ENCODE data around the gene MPRIP.
A peak's percentile ranks its signal among the peaks of the same experiment; 100 is the strongest.

MPRIP gene

DNA sequence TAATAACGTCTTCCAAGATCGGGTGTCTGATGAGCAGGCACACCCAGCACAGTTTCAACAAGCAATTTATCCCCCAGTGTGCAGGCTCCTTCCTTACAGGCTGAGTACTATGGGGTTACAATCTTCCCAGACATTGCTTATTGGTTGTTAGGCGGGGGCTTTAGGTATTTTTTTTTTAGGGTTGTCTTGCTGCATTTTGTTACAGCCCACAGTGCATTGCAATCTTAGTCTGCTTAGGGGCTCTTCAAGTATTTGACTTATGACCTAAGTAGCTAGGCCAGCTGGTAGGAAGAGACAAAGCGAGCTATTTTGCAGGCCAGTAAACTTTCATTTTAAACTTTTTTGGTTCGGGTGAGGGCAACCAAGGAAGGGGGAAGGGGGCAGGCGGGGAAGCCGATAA lies 158.1 kb downstream of the MPRIP start:
- DNase-seq: no peak

DNA sequence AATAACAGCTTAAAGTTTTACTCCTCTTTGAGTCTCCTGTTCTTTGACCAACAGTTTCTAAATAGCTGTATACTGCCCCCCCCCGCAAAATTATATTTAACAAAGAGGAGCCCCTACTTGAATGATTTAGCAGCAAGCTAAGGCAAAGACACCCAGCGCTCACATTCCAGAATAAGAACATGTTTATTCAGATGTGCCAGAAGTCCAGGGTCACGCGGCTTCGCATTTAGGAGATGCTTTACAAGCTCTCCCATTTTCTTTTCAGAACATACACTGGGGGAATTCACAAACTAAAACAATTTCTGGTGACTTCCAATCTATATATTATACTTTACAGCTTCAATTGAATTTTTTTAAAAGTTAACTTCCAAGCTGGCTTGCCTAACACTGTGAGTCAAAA lies 158.6 kb downstream of the MPRIP start:
- no peak for DNase-seq

DNA sequence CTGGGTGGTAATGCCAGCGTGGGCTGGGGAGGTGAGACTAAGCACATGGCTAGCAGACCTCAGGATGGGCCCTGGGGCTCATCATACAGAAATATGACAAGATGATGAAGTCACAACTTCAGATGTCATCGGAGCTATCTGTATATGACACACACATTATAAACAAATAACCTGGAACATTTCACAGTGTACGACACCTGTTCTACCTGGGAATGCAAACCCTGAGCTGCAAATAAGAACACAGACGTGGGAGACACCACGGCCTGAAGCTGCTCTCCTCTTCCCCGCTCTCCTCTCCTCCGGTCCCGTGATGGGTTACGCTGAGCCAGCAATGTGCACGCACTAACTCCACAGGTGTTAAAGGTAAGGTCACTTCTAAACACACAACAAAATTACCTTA lies 159.0 kb downstream of the MPRIP start:
- DNase-seq: no peak

DNA sequence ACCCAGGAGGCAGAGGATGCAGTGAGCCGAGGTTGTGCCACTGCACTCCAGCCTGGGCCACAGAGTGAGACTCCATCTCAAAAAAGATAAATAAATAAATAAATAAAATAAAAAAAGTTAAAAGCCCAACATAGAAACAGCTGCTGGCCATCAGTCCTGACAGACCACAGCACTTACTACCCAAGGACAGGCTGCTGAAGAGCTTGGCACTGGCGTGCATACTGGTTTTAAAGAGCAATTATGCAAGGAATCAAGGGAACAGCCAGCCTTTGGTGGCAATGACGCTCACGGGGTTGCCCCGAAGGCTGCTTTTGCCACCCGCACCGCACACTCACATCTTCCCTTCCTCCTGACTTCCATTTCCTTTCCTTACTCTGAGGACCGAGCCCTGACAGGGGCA lies 159.7 kb downstream of the MPRIP start:
- DNase-seq: no peak

DNA sequence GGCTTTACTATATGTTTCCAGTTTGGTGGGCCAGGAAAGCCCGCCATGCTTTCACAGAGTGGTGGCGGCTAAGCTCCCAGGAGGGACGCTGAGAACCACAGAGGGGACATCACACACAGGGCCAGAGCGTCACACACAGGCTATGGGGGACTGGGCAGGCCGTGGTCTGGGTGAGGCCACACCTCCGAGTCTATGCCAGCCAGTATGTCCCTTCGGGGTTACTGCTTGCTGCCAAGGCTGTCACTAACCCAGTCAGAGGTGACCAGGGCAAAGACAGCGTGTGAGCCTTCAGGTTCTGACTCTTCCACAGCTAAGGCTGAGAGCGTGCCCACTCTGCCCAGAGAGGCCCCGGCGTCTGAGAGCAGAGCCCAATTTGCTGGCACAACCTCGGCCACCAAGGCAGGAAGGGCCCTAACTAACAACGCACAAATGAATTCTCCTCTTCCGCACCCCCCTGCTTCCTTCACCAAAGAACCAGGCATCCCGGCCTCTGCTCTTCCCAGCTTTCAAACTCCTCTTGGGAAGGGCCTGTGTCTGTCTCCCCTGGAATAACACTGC lies 161.0 kb downstream of the MPRIP start:
- no peak for DNase-seq

DNA sequence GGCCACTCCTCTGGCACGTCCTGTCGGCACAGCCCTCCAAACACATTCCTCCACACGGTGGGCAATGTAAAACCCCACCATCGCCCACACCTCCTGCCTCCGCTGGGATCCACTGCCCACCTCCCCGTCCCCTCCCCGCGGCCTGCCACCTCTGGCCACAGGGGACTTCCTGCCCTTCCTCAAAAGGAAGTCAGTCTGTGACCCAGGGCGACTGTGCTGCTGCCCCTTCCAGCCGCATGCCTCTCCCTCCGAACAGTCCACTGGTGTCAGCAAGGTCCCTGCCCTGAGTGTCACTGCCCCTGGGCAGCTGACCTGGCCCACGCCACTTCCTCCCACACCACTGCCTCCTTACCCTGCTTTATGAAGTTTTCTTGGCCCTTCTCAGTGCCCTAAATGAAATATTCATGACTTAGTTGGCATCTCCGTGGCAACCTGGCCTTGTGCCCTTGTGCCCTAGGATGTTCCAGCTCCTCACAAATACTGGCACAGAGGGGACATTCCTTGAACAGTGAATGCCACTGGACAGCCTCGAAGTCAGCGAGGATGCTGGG lies 161.9 kb downstream of the MPRIP start:
- DNase-seq: no peak

DNA sequence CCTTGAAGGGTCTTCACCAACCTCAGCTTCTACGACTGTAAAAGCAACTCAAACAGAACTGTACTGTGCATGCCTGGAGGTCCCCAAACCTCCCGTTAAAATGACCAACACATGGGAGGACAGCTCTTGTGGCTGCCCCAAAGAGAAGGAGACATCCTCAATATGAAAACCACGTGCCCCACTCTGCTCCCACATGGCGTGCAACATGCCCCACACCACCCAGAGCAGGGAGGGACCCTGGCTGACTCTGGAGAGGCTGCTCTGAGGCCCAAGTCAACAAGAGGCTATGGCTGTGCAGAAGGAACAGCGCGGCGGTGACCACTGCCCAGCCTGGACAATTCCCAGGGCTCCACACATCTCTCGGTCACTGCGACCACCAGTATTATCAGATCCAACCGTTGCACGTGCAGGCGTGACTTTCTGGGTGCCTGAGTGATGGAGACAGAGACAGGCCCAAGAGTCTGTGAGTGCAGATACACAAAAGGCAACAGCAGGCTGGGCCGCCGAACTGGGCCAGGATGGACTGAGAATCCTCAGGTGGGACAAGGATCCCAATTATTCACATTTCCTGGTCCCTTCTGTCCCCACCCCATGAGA lies 162.5 kb downstream of the MPRIP start:
- DNase-seq: no peak

DNA sequence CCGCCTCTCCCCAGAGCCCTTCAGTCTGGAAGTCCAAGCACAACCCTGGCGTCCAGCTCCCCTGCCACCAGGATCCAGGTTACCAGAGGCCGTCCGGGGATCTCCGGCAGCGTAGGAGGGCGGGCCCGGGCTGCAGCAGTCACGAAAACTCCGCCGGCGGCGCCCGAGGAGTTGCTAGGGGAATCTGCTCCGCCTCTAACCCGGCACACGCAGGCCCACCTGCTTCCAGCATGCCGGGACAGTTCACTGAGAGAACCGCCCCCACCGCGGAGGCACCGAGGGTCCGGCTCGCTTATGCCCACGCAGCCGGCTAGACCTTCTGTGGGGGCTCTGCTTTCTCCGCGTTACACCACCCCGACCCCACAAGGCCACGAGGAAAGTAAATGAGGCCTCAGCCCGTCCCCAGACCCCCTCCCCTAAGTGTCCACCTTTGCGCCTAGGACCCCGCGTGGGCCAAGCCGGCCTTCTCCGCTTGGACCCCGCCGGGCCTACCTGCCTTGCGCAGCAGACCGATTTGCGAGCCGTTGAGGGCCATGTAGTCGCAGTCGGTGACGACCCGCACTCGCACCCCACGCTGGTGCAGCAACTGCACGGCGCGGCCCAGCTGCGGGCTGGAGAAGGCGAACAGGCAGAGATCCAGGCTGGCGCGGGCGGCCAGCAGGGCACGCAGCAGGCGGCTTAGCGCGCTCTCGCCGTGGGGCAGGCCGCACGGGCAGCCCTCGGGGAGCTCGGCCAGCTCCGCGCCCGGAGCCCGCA lies 163.3 kb downstream of the MPRIP start:
- peak; percentile 59 for DNase-seq

DNA sequence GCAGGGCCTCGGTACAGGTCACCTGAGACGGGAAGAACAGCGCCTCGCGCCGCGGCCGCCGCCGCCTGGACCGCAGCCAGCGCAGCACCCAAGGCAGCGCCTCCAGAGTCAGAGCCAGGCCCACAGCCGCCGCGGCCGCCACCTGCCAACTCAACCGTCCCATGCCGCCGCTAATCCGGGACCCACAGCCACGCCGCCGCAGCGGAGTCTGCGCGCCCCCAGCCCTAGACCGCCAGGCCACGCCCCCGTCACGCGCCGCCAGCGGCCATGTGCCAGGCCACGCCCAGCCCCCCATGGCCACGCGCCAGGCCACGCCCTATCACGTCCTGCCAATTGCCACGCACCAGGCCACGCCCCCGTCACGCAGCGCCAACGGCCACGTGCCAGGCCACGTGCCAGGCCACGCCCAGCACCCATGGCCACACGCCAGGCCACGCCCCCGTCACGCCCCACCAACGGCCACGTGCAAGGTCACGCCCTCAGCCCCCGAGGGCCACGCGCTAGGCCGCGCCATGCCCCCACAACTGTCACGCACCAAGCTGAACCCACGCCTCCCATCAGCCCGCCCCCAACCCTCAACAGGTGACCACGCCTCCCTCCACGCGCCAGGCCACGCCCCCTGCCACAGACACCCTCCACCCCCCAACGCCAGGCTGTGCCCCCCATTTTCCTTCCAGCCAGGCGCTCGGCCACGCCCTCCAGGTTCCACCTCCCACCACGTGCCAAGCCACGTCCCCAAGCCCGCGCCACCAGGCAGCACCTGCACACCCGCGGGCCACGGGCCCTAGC lies 164.1 kb downstream of the MPRIP start, which contains the start of gene PLD6:
Gene PLD6 (minus strand): TSS at position 210 of the 789 bp plus-strand sequence. CDS start 47 bp downstream, at position 163.
- peak; percentile 84 for DNase-seq

DNA sequence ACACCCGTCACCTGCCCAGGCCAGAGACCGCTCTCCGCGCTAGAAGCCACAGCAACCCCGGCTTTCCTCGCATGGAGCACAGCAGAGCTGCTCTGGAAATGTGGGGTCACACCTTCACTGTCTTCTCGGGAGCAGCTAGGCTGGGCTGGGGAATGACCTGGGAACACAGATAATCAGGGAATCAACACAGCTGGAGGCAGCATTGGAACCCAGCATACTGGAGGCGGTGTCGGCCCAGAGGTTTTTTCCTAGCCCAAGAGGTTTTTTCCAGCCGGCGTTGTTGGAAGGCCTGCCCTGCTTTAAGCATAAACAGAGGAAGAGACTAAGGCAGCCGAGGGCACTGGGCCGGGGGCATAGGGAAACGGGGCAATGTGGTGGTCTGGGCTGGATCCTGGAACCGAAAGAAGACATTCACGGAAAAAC lies 164.7 kb downstream of the MPRIP start:
- no peak for DNase-seq

DNA sequence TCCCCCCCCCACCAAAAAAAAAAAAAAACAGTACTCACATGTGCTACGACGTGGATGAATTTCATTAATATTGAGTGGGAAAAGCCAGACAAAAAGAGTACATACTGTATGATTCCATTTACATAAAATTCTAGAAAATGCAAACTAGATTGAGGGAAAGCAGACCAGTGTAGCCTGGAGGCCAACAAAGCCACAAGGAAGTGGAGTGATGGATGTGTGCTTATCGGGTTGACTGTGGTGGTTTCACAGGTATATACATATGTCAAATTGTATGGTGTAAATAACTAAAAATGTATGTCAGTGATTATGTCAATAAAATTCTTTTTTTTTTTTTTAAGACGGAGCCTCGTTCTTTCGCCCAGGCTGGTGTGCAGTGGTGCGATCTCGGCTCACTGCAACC lies 165.7 kb downstream of the MPRIP start:
- DNase-seq: no peak

DNA sequence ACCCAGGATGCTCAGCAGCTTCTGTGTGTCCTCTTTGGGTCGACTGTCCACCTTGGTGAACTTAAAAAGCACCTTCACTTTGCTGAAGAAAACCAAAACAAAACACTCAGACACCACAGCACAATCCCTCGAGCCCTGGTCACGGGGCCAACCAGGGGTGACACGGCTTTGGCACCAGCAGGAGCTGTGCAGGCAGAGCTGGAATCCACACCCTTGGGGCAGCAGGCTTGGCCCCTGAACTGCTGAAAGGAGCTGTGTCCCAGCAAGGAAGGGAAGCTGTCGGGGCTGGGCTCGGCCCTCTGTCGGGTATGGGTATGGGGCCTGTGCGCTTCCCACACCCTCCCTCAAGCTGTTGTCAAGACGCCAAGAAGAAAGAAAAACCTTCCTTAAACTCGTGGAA lies 171.5 kb downstream of the MPRIP start:
- no peak for DNase-seq

DNA sequence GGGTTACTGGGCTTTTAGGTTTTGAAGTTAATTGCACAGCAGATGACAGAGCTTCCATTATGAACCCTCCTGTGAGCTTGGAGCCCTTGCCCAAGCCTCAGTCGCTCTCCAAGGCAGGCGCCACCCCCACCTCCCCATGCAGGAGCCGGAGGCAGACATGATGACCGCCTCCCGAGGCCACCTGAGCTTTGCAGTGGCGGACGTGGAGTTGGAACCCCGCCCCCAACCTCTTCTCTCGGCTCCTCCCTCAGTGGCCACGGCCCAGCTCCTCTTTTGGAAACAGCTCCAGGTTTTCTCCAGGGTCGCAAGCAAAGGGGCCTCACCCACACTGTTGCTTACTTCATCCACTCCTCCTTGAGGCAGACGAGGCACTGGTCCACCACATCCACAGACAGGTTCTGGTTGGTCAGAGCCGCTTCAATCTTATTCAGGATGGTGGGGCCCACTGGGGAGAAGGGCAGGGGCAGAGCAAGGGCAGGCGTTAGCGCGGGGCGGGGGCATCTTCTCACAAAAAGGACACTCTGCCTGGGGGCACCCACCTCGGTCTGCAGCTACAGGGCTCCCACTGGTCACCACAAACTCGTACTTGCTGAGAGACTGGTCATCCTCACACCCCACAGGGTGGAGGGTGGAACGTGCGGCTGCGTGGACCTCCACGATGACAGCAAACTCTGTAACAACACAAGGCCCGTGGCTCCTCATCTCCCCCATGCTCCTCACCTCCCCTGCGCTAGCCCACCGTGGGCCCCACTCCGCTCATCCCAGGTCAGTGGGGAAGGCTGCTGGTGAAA lies 172.6 kb downstream of the MPRIP start:
- DNase-seq: no peak

DNA sequence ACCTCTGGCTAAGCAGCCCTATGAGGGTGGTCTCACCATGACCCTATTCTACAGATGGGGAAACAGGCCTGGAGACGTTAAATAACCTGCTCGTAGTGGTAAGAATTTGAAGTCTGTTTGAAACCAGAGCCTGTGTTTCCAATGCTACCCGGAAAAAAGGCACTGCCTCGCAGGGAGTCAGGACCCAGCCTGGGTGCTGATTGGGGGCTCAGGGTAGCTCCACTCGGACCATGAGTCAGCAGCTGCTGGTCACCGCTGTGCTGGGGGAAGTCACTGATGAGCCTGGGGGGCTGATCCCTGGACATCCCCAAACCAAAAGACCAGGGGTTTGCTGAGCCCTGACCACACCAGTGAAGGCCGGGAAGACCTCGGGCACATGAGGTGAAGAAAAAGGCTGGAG lies 173.3 kb downstream of the MPRIP start:
- no peak for DNase-seq

DNA sequence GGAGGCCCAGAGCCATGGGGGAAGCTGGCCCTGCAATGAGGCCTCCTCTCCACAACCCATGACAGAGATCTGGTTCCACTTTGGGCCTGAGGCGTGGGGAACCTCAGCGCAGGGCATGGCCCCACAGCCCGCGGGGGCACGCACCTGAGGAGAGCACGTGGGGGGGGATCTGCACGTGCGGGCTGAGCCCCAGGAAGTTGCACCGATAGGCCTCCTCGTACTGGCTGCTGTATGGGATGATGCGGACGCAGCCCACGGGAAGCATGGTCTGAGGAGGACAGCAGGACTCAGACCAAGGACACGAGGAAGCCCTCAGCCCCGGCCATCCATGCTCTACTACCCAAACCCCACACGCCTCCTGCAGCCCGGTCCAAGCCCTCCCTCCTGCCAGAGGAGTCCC lies 174.0 kb downstream of the MPRIP start:
- DNase-seq: no peak

DNA sequence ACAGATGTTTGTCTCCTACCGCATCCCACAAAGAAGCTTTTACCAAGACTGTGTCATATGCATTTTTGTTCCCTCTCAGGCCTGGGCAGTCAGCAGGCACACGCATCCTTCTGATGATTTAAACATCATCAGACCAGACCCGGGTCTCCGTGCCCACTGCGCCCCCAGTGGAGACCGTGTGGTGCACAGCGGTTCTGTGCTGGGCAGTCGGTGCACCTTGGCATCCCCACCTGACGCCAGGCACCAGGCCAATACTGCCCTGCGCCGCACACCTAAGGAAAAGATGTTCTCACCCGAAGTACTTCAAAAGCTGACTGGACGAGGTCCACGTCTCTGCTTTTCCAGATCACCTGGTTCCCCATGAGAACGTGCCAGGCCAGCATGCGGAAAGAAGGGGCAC lies 174.5 kb downstream of the MPRIP start:
- DNase-seq: peak; percentile 84

DNA sequence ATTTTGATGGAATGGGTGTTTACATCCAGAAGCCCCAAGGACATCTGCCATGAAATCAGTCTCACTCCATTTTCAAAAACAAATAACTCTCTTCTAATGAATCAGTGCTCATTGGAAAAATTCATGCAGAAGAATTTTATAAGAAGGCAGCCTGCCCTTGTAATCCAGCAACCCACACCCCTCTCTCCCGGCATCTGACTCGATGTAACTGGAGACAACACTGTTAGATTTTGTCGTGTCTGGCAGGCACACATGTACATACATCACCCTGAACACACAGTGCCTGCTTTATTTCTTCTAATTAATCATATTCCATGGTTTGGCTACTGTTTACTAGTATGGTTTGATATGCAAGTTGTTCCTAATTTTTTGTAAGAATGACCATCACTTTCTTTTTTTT lies 175.7 kb downstream of the MPRIP start:
- no peak for DNase-seq

DNA sequence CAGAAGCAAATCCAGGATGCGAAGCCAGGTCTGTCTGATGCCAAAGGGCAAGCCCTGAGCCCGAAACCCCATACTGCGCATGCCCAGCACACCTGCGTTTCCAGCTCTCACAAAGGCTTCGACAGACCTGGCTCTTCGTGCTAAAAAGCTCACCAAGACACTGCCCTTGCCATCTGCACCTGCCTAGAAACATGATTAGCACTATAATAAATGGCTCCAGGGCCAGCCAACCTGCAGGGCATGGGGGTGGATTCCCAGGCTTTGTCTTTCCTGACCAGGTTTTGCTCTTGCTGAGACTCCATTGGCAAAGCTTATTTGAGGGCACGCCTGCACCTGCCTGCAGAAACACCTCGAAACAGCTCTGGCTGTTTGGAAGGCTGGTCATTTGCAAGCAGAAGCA lies 178.3 kb downstream of the MPRIP start:
- no peak for DNase-seq

DNA sequence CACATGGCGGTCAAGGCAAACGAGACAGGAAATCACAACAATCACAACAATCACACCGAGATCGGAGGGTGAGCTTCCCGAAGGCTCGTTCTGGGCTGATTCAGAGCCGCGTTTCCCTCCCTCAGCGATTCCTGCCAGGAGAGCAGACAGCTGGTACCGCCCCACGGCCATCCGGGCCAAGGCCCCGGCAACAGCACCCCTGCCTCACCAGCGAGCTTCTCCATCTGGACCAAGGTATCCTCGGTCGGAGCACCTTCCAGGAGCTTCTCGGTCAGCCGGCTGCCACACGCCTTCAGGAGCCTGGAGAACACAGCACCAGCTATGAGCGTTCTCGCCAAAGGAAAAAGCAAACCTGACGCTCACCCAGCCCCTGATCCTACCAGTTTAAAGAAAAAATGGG lies 179.1 kb downstream of the MPRIP start:
- DNase-seq: no peak

DNA sequence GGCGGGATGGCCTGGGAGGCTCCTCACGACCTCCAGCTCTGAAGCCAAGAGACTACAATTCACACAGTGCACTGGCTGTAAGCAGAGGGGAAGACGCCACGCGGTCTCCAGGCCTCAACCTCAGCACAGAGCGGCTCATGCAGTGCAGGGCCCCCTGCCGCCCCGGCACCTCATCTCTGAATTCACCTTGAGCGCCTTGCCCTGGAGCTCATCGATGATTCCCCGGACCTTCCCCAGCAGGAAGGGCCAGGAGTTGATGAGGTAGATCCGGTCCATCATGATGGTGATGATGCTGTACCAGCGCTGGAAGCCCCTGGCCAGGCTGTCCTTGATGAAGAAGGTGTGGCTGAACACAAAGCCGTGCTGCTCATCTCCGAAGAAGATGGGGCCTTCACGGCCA lies 181.5 kb downstream of the MPRIP start:
- no peak for DNase-seq

DNA sequence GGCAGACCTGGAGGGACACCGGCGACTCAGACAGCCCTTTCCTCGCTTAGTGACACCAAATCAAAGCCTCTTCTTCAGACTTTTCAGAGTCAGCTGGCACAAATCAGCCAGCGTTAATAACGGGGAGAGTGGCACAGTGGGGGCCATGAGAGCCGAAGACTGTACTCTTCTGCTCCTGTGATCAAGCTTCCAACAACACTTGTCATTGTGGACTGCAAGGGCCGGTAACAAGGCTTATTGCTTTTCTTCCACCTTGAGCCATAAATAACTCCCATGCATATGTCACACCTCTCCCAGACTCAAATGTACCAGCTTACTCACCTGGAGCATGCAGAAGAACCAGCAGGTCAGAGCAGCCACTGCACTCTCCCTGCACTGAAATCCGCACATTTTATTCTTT lies 181.9 kb downstream of the MPRIP start:
- DNase-seq: no peak

DNA sequence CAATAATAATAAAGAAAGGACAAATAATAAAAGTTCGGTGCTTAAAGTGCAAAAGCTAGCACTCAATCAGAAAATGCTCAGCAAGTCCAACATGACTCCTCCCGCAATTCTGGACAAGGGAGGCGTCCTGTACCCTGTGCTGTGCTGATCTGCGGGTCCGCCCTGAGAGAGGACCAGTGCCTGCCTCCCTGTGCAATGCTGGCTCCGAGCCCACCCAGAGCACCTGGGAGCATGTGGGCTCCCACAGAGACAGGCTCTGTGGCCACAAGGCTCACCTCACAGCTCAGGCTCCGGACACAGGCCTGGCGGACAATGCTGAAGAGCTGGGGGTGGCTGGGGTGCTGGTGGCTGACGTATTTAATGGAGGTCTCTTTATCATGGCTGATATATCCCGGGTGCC lies 183.6 kb downstream of the MPRIP start:
- no peak for DNase-seq
